C4-2B (cell line): ENCODE data around the gene ZNF219.

Experiments
- H3K27ac ChIP-seq: fragments of 450-650 bp; 2 replicates; pipeline ENCODE4 v1.5.1; 2017
- CTCF ChIP-seq: fragments of 450-650 bp; conservative IDR thresholded peaks from 2 replicates; pipeline ENCODE4 v1.5.1; 2017; ENCODE audit warnings: mild to moderate bottlenecking
- ZFX ChIP-seq: fragments of 450-650 bp; IDR thresholded peaks from 2 replicates; pipeline ENCODE4 v1.6.1; 2017

Gene ZNF219

DNA sequence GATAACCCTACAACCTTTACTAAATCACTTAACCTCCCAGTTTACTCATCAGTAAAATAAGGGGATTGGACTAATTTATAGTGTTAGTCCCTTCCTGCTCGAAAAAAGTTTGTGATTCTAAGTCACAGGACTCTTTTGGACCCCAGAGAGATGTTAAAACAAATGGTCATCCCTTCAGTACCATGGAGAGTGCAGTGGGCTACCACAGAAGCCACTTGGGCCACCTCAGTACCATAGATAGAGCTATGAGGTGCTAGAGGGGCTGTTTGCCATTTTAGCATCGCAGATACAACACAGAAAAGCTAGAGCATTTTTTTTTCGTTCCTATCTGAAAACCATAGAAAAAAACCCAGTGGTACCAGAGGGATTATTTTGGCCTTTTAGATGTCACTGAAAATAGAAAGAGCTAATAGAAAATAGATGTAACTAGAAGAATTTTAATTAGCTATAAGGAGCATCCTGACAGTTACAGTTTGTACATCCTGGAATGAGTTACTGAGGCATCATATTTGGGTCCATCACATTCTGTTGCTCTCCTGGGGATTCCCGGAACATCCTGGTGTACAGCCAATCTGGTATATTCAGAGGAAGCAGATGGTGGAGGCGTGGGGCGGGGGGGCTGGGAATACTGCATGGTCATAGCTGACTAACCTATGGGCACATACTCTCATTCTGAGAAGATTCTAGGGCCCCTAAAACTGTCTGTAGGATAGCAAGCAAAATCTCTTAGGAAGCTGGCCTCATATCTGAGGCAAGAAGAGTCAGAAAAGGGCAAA, 2.8 kb downstream of the ZNF219 start:
- no peak overlapping the region for H3K27ac ChIP-seq
- TF ChIP-seq CTCF = no peak
- no peak for TF ChIP-seq ZFX

DNA sequence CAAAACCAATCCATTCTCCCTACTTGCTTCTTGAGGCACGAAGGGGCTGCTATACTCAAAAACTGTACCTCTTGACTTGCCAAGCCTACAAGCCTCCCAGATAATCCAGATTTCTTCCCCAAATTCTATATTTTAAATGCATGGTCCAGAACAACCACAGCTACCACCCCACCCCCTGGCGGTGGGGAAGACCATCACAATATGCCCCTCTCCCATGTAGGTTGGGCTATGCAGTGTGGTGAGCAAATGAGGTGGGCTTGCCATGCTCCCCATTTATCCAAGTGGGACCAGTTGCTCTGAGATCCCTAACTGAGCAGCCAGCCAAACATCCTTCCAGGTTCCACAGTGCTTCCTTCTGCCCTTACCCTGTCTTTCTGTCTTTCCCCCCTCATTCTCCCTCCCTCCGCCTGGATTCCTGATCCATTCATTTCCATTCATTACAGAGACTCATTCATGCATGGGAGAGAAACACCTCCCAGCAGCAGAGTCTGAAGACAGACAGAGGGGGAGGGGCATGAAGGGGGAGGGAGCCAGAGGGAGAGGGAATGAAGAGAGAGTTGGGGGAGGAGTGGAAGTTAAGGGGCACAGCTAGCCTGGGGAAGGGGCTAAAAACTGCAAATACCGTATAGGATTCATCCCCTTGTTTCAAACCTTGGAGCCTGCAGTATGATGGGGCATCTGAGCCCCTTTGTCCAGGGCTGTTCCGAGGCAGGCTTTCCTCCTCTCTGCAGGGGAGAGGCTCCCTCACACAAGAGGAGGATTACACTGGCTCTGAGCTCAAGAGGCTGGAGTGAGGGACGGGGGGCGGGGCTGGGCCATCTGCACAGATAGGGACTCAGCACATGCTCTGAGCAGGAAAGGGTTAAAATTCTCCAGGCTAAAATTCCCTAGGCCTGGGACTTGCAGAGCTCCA, 4.4 kb downstream of the ZNF219 start:
- TF ChIP-seq ZFX = no peak
- H3K27ac ChIP-seq = no peak overlapping the region

DNA sequence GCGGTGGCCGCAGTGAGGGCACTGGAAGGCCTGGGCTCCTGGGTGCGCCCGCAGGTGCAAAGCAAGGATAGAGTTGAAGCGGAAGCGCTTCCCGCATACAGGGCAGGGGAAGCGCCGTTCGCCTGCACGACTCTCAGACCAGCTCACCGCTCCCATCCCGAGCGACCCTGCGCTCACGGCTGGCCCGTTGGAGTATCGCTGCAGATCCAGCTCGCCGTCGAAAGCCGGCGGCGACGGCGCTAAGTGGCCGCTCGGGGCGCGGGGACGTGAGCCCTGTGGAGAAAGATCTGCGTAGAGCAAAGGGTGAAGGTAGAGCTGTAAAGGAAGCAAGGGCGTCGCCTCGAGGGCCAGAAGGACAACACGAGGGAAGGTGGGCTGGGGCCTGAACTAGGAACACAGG, 5.4 kb downstream of the ZNF219 start:
- H3K27ac ChIP-seq = no peak overlapping the region
- TF ChIP-seq ZFX (no peak), CTCF (no peak)

DNA sequence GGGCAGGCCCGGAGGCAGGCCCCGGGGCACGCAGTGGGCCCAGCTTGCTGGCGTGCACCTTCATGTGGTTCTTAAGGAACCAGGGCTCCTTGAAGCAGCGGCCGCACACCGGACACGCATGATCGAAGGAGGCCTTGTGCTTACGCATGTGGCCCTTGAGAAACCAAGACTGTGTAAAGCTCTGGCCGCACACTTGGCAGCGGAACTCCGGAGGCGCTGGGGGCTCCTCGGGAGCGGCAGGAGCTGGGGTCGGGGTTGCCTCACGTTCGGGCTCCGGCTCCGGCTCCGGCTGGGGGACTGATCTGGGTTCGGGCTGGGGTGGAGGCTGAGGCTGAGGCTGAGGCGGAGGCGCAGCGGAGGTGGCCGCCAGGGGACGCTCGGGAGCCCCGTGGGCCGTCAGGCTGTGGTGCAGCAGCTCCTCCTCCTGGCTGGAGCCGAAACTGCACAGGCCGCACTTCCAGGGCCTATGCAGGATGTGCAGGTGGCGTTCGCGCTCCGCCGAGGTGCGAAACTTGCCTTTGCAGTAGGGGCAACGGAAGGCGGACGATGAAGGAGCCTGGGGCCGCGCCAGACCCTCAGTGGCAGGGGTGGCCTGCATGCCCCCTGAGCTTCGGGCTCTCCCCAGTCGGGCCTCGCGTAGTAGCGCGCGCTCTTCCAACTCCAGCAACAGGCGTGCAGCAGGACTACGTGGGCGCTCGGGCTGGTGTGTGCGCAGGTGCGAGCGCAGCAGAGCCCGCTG, 6.0 kb downstream of the ZNF219 start:
- TF ChIP-seq CTCF (peak; percentile 100), ZFX (no peak)

GRCh38 chr14:21091821-21092272, 6.6 kb downstream of the ZNF219 start:
- H3K27ac ChIP-seq = no peak overlapping the region
- no peak for TF ChIP-seq ZFX
- TF ChIP-seq CTCF = no peak

More for the DNA sequence above, 6.0 kb downstream of the ZNF219 start:
- H3K27ac ChIP-seq = no peak overlapping the region

DNA sequence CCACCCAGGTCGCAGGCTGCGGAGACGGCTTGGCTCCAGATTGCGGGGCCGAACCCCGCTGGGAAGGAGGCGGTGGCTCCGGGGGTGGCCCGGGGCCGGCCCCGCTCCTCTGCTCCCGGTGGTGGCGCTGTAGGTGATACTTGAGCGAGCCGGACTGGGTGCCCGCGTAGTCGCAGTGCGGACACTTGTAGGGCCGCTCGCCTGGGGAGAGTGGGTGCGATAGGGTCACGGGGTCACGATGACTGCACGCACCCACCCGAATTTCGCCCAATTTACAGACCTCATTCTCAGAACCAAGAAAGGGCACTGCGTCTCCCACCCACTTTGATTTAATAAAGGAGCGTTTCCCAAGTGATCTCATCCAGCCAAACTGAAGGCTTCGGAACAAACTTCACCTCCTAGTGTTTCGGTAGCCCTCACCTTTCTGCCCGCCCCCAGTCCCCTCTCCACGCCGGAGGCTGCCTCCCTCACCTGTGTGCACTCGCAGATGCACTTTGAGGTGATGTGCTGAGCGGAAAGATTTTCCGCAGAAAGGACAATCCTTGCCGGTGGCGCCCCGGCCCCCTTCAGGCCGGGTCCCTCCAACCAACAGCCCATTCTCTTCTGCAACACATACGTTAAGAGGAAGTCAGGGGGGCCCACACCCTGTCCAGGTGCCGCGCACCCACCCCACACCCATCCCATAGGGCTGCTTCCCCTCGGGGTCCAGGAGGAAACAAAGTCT, 7.4 kb downstream of the ZNF219 start:
- TF ChIP-seq ZFX (no peak), CTCF (no peak)
- H3K27ac ChIP-seq = no peak overlapping the region

DNA sequence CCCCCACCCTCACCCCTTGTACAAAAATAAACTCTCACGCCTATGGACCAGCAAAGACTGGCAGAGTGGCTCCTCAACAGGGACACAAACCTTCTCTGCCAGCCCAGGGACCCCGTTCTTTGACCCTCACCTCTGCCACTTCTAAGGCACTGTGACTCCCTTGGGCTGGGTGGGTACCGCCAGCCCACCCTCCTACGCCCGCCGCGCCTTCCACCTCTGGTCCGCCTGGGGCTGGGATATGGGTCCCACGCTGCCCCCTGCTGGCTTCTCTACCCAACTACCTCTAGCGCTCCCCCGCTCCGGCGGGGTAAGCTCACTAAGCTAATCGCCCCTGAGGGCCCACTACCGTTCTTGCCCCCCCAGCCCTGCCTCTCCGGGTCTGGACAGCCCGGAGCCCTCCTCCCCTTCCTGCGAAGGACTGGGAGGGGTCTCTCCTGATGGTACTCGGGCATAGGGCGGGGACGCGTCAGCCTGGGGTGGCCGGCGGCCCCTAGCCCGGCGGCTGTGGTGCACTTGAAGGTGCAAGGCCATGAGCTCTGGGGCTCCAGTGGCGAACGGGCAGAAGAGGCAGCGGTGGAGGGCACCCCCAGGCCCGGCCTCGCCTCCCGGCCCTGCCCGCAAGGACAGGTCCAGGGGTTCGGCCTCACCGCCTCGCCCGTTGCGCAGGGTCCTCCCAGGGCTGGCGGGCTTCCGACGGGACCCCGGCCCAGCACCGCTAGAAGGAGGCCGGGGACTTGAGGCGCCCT, 8.1 kb downstream of the ZNF219 start:
- no peak overlapping the region for H3K27ac ChIP-seq
- peak; percentile 56 for TF ChIP-seq CTCF
- no peak for TF ChIP-seq ZFX
